Erythroblast (primary cell): ENCODE measurements around the gene P2RX6.

Experiments used
- GATA1 ChIP-seq: IDR thresholded peaks from 2 replicates; pipeline ENCODE4 v1.6.1; 2011; ENCODE audit warnings: low read depth, mild to moderate bottlenecking, control low read depth, low read length, moderate library complexity
- POLR2A ChIP-seq: IDR thresholded peaks from 2 replicates; pipeline ENCODE4 v1.6.1; 2011; ENCODE audit warnings: mild to moderate bottlenecking, low read length

DNA sequence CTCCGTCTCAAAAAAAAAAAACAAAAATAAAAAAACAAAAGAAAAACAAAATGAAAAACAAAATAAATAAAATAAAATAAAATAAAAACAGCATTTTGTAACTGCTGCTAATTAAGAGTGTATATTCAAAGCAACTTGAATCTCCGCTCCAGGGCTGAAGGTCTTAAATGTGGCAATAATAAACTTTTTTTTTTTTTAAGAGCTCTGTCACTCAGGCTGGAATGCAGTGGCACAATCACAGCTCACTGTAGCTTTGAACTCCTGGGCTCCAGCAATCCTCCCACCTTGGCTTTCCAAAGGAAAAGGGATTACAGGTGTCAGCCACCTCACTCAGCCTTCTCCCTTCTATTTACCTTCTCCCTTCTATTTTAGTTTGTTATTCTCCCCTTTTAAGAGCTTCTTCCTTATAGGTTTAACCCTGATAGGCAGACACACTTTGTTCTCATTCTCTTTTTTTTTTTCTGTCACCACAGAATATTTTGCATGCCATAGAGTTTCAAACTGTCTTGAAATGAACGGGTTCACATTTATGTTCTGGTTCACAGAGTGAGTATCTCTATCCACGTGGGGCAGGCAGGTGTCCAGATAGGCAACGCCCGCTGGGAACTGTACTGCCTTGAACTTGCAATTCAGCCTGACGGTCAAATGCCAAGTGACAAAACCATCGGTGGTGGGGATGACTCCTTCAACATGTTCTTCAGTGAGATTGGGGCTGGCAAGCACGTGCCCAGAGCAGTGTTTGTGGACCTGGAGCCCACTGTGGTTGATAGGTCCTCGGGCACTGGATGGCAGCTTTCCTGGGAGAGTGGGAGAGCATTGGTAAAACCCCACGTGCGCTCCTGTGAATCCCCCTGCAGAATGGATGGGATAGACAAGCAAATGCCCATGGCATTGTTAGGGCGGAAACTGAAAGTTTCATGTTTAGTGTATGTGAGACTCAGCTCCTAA lies 50.2 kb downstream of the P2RX6 start:
- no peak for TF ChIP-seq POLR2A
- no peak for TF ChIP-seq GATA1
